ENCODE data around the gene SYDE2.
"Not testable (repeated sequence)": the region's sequence is repeated elsewhere in the genome, so short reads cannot be mapped to it uniquely, and the experiment has no call there.

The SYDE2 gene

DNA sequence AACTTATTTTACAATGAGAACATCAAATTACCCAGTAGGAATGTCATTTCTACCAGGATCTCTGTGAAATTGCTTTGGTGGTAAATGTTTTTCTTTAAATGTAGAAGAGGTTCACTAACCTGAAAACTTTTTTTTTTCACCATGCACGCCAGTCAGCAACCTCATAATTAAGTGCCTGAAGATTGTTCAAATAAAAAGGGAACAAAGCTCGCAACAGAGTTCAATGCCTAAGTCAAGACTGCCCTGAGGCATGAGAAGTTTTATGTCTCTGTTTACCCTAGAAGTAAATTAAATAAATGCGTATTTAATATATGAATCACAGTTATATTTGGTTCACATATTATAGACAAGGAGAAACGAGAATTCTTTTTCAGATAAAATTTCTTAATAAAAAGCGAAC lies 13.8 kb upstream of the SYDE2 start:
- no peak for DNase-seq (ENCODE audit: low read depth, low spot score)

DNA sequence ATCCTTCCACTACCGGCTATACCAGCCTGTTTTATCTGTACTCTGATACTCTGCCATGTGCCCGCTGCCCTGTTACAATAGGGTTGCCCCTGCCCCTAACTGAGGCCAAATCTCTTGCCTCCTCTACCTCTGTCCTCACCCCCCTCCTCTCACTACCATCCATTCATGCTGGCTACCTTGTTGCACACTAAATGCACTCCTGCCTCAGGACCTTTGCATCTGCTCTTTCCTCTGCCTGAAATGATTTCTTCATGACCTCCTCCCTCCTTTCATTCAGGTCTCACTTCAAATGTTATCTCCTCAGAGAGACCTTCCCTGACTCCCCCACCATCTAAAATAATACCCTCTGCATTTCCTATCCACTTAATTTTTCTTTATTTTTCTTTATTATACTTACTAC lies 7.7 kb upstream of the SYDE2 start:
- no peak for DNase-seq (ENCODE audit: low read depth, low spot score)

GRCh38 chr1:85203573-85204171 lies 2.9 kb upstream of the SYDE2 start:
- no peak for DNase-seq (ENCODE audit: low read depth, low spot score)

GRCh38 chr1:85202864-85203255 lies 2.0 kb upstream of the SYDE2 start:
- no peak for DNase-seq (ENCODE audit: low read depth, low spot score)

- DNase-seq (ENCODE audit: low read depth, low spot score): no peak
Measured at GRCh38 chr1:85202092-85202863, 1.5 kb upstream of the SYDE2 start.

GRCh38 chr1:85201340-85202091 lies 700 bp upstream of the SYDE2 start:
- no peak for DNase-seq (ENCODE audit: low read depth, low spot score)

DNA sequence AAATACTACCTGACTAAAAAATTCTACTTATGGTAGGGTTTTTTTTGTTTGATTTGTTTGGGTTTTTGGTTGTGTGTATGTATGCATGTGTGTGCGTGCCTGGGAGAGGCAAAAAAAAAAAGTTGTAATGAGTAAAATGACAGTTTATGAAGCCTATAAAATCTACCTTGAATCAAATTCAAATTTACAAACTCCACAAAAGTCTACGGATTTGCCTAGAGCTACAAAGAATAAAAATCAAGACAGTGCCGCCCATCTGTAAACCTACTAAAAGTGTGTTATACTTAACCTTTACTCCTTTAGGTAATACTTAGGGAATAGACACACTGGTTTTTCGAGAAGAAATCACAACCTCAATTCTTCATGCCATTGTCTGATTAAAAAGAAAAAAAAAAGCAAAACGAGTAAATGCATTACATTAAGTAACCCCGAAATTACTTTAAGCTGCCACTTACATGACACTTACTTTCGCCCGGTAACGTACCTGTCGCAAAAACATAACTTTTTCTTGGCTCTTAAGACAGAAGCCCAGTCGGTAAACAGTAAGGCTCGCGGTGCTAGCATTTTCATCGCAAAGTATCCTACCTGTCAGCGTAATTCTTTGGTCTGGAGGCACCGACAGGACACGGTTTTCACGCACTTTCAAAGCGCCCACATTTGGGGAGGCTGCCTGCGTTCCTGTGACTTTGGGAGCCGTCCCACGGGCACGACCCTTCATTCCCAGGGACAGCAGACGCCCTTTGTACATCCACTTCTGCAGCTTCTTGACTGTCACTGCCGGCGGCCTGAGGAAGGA lies 951 bp downstream of the SYDE2 start:
- no peak for DNase-seq (ENCODE audit: low read depth, low spot score)

DNA sequence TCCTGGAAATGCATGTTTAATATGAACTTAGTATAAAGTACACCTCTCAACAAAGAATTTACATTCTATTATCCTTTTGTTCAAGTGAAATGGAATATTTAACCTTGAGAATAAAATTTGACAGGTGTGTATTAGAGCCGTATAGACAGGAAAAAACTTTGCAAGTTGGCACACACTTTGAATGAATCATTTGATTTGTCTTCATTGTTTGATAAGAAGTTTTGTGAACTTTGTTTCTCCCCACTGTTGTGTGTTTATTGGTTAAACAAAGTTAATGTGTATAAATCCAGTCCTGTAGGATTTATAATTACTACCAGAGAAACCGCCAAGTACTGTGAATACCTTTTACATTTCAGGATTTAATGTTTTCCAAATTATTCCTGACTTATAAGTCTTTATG lies 2.0 kb downstream of the SYDE2 start:
- DNase-seq (ENCODE audit: low read depth, low spot score): no peak

DNA sequence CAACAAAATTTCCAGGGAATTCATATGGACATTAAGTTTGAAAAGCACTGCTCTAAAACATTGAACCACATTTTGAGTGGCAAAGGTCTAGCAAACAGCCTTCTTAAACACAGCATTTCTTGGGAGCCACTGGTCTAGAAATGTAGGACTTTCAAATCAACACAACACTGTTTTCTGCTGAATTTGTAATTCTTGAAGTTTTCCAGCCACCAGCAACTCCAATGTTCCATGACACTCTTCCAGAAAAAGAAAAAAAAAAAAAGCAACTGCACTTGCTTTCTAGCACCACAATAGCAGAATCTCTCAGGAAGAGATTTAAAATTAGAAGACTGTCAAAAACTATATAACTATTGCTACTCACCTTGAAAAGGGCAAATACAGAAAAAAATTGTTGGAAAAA lies 4.5 kb downstream of the SYDE2 start:
- DNase-seq (ENCODE audit: low read depth, low spot score): no peak

DNA sequence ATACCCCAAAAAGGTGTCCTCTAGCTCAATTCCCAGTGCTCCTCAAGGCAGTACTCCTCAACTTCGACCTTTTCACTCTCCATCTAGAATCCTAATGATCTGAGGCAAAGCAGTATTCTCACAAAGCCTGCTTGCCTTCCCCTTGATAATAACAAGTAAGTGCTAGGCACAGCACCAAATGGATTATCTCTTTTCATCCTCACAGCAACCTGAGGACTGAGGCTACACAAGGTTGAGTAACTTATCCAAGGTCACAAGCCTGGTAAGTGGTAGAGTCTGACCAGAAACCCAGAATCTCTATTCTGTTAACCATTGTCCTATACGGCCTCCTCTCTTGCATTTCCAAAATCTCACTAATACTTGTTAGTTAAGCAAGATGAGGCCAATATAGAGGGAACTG lies 5.1 kb downstream of the SYDE2 start:
- DNase-seq (ENCODE audit: low read depth, low spot score): no peak

GRCh38 chr1:85192129-85192528 lies 8.7 kb downstream of the SYDE2 start:
- not testable (repeated sequence) for DNase-seq (ENCODE audit: low read depth, low spot score)

- DNase-seq (ENCODE audit: low read depth, low spot score): no peak
Measured at GRCh38 chr1:85189120-85189519, 11.7 kb downstream of the SYDE2 start.

DNA sequence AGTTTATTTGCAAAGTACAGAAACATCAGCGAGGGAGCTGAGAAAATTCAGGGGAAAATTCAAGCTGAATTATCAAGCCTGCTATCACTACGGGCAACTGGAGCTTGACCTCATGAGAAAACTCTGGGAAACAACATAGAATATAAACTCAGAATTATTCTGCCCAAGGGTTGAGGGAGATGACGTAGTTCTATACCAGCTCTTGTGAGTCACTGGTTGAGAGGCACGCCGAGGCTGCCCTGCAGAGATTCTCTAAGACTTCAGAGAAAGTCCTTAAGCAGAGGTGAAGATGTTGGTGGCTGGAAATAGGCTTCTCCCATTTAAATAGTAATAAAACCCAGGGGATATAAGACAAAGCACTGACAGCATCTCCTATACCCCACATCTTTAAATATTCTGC lies 12.3 kb downstream of the SYDE2 start:
- DNase-seq (ENCODE audit: low read depth, low spot score): no peak

- DNase-seq (ENCODE audit: low read depth, low spot score): not testable (repeated sequence)
Measured at GRCh38 chr1:85187021-85187420, 13.8 kb downstream of the SYDE2 start.

DNA sequence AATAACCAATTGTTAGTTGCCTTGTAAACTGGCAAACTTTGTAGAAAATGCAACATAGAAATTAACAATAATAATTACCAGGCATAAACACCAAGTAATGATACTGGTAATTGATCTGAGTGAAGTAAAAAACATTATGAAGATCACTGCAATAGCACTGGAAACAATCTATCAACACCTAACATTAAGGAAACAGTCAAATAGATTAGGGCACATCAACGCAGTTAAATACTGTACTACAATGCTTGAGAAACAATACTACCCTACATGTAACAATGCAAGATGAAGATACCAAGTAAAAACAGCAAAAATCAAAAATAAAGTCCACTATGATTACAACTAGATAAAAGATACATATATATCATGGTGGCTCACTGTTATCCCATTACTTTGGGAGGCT lies 16.6 kb downstream of the SYDE2 start:
- DNase-seq (ENCODE audit: low read depth, low spot score): no peak

DNA sequence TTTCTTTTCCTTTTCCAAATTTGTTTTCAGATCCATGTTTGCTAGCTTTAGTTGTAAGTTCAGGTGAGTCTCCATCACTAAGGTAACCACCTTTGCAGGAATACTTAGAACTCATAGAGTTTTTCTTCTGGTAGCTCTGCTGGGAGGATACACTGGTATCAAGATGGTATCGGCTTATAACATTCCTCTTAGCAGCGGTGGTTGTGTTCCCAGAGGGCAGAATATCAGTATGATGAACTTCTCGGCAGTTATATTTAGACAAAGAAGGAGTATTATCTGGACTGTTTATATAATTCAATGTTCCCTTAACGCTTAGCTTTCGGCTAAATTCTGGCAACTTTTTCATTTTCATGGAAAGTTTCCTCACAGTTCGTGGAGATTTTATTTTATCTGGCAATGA lies 18.1 kb downstream of the SYDE2 start:
- no peak for DNase-seq (ENCODE audit: low read depth, low spot score)

DNA sequence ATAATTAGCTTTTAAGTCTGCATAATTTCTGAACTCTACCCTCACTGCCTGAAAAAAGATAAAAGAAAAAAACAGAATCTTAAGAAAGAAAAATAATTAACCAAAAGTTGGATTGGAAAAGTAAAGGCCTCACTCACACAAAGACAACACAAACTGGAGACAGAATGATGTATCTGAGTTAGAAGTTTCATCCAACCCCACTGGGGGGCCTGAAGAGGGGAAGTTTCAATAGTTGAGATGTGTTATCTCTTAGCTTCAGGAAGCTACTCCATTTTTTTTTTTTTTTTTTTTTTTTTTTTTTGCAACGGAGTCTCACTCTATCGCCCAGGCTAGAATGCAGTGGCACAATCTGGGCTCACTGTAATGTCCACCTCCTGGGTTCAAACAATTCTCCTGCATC lies 19.9 kb downstream of the SYDE2 start:
- DNase-seq (ENCODE audit: low read depth, low spot score): no peak

DNA sequence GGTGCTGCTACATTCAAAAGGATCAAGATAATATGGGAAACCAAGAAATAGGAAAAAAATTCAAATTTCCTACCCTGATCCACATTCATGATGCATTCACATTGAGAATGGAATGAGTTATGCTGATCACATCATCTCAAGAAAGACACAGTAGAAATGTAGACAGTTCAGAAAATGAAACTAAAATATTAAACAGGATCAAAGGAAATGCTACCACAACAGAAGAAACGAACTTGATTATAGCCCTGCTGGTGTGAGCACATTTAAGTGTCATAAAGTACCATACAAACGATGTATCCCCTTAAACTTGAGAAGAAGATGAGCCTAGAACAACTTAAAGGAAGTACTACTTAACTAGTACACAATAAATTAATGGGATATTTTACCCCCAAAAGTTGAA lies 21.3 kb downstream of the SYDE2 start:
- no peak for DNase-seq (ENCODE audit: low read depth, low spot score)

DNA sequence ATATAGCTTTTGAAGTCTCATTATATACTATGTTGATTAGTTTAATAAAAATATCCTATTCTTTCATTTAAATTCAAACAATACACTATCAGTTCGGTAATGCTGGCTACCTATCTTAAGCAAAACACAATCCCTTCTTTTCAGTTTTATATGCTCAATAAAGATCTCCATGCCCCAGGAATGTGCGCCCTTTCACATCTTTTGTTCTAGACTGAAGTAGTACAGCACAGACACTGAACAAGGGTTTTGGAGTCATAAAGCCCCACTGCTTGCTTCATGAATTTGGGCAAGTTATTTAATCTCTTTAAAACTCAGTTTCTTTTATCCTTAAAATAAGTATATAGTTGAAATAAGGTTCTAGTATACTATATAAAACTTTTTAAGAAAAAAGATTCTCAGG lies 22.4 kb downstream of the SYDE2 start:
- no peak for DNase-seq (ENCODE audit: low read depth, low spot score)

DNA sequence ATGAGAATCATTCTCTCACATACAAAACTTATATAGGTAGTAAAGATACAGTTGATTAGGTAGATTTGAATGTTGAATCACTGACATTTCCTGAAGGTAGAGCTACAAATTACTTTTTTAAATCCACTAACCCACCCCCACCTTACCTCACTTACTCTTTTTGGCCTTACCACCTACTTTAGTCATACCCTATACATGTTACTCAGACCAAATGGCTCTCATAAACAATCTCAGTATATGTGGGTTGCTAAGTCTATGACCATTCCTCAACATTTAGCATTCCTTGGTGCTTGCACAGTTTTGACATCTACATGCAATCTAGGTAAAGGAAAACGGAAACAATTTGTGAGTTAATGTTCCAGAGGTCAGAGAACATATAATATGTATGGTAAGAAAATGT lies 26.3 kb downstream of the SYDE2 start:
- no peak for DNase-seq (ENCODE audit: low read depth, low spot score)

DNA sequence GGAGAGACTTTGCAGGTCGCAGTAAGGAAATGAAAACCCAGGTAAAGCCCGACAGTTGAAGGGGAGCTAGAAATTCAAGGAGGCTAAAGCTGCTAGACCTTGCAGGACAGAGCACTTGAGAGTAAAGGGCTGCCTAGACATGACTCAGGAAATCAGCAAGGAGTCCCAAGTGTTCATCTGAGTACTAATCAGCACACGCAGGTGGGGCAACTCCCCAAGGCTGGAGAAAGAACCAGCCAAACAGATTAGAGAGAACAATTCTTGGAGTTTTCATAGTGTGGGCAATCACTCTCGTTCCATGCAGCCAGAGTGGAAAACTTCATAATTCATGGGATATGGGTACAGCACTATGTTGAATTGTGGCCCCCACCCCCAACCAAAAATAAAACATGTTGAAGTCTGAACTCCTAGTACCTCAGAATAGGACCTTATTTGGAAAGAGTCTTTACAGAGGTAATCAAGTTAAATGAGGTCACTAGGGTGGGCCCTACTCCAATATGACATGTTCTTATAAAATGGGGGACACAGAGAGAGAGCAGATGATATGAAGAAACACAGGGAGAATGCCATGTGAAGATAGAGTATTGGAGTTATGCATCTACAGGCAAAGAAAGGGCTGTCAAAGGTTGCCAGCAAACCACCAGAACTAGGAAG lies 28.0 kb downstream of the SYDE2 start:
- no peak for DNase-seq (ENCODE audit: low read depth, low spot score)

- no peak for DNase-seq (ENCODE audit: low read depth, low spot score)
Measured at GRCh38 chr1:85171721-85172120, 29.1 kb downstream of the SYDE2 start.

All from brain pericyte (primary cell).